ENCODE measurements around the gene NXT1. TPM values are rescaled to one million over a fixed set of nuclear protein-coding genes. Genes with fewer than 3 reads are reported as not detected.

NXT1 gene
- total and polyA plus RNA-seq, 2 donors (not counting 1 experiment from before 2014, with no cell fraction given), result 14.1 to 17.2 TPM

DNA sequence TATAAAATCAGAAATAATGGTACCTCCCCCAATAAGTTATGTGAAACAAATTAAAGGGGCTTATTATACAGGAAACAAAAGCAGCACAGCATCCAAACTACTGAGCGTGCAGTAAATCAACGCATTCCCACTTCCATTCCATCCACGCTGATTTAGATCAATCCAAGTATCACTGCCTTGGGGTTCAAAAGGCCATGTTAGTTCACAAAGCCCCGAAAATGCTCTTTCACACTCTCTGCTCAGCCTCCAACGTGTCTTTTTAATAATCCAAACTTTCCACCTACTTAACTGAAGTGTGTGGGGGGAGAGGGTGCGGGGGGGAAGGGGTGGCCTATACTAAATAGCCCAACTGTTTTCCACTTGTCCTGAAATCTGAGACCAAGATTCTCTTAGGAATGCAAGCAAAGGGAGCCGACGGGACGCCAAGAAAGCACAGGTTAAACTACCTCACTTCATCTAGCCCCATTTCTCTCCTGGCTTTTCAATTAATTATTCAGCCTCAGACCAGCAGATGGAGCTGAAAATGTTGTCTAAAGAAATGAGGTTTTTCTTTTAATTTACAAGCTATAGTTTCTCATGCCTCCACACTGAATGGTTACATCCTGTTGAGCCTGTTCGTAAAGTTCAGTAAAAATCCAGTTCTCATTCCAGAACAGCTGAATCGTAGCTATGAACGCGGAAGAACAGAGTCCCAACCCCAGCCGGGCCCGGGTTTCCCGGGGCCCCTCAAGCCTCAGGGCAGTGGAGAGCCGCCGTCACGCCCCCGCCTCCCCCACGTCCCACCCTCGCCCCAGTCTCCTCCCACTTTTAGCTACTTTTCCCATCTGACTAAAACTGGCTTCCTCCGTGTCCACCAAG lies 1.0 kb upstream of the NXT1 start:
- Histone ChIP-seq H3K4me3 (replicated peaks in 1 of 4; ENCODE audit: control extremely low read depth in 1 of 4, insufficient read depth in 1 of 4, low read depth in 3 of 4, low read length in 4 of 4) (peak overlapping the region; percentile 54 to 96 (median 86)), H3K4me2 (ENCODE audit: extremely low read depth, insufficient read depth, low read length) (peak overlapping the region; percentile 79), H3K79me2 (ENCODE audit: control insufficient read depth, insufficient read depth, low read length) (peaks cover 33% of the 10 kb centered on the region), H3K9ac (ENCODE audit: insufficient read depth, low read length) (peak overlapping the region; percentile 96), H3K9me3 (ENCODE audit: control insufficient read depth, insufficient read depth, low read depth, low read length) (no peaks in the 10 kb centered on the region), H3K4me1 (ENCODE audit: control insufficient read depth, extremely low read depth, insufficient read depth, low read length) (peaks cover 11% of the 10 kb centered on the region), H3K36me3 (ENCODE audit: control insufficient read depth, insufficient read depth, low read length) (no peaks in the 10 kb centered on the region), H2AFZ (ENCODE audit: low read length) (peak overlapping the region; percentile 66), H3K27ac (ENCODE audit: insufficient read depth, low read length) (peak overlapping the region; percentile 95), H3K27me3 (ENCODE audit: control insufficient read depth, insufficient read depth, low read length) (no peaks in the 10 kb centered on the region), H4K20me1 (ENCODE audit: control insufficient read depth, extremely low read depth, insufficient read depth, low read length) (no peaks in the 10 kb centered on the region)
- no peak for TF ChIP-seq EZH2 (IDR thresholded peaks at IDR 0.05; ENCODE audit: low read length, missing control alignments)
- TF ChIP-seq, protein P1, sequence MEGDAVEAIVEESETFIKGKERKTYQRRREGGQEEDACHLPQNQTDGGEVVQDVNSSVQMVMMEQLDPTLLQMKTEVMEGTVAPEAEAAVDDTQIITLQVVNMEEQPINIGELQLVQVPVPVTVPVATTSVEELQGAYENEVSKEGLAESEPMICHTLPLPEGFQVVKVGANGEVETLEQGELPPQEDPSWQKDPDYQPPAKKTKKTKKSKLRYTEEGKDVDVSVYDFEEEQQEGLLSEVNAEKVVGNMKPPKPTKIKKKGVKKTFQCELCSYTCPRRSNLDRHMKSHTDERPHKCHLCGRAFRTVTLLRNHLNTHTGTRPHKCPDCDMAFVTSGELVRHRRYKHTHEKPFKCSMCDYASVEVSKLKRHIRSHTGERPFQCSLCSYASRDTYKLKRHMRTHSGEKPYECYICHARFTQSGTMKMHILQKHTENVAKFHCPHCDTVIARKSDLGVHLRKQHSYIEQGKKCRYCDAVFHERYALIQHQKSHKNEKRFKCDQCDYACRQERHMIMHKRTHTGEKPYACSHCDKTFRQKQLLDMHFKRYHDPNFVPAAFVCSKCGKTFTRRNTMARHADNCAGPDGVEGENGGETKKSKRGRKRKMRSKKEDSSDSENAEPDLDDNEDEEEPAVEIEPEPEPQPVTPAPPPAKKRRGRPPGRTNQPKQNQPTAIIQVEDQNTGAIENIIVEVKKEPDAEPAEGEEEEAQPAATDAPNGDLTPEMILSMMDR (conservative IDR thresholded peaks at IDR 0.05 in 1 of 2, IDR thresholded peaks at IDR 0.05 in 1 of 2; ENCODE audit: low read depth in 1 of 2, low read length in 2 of 2), result peak; percentile 33 to 47
- DNase-seq (ENCODE audit: low read depth in 2 of 2), result no peak

DNA sequence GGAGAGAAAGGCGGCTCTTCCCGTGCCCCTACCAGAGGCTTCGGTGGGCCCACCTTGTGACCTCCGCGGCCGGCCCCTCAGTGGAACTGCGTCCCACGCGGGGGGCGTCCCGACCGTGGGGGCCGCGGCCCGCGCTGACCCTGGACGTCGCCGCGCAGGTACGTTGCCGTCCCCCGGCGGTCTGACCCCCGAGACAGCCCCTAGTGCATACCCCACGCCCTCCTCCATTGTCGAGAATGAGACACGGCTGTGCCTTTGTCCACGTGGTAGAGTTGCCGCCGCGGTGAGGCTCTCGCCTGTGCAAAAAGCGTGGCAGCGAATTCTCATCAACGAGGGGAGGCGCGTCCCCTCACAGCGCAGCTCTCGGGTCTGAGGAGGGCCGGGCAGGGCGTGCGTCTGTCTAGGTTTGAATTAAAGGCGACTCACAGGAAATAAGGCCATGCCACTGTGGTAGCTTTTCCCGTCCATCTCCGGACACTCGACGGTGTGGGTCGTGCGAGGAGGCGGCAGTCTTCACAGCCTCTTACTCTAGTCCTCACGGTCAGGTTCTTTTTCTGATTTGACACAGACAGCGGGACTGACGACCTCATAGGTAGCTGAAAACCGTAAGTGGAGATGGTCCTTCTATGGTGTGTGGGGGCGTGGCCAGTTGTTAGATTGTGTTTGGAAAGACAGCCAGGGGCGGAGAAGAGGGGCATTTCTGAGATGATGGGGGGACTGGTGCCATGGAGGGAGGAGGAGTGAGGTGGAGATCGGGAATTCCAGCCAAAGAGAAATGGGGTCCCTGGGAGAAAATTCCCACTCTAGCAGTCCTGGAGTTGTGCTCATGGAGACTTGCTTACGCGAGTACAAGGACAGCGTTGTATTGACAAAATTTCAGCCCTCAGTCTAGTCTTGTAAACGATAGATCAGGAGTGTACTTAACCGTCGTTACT lies 580 bp downstream of the NXT1 start:
- Histone ChIP-seq H4K20me1 (ENCODE audit: control insufficient read depth, extremely low read depth, insufficient read depth, low read length) (no peaks in the 10 kb centered on the region), H3K9ac (ENCODE audit: insufficient read depth, low read length) (peak overlapping the region; percentile 96), H3K9me3 (ENCODE audit: control insufficient read depth, insufficient read depth, low read depth, low read length) (no peaks in the 10 kb centered on the region), H3K4me1 (ENCODE audit: control insufficient read depth, extremely low read depth, insufficient read depth, low read length) (peaks cover 11% of the 10 kb centered on the region), H3K27ac (ENCODE audit: insufficient read depth, low read length) (peak overlapping the region; percentile 95), H3K4me3 (replicated peaks in 1 of 4; ENCODE audit: control extremely low read depth in 1 of 4, insufficient read depth in 1 of 4, low read depth in 3 of 4, low read length in 4 of 4) (peak overlapping the region; percentile 88 to 97 (median 96)), H3K36me3 (ENCODE audit: control insufficient read depth, insufficient read depth, low read length) (no peaks in the 10 kb centered on the region), H3K4me2 (ENCODE audit: extremely low read depth, insufficient read depth, low read length) (peak overlapping the region; percentile 99), H2AFZ (ENCODE audit: low read length) (peak overlapping the region; percentile 69), H3K27me3 (ENCODE audit: control insufficient read depth, insufficient read depth, low read length) (no peaks in the 10 kb centered on the region), H3K79me2 (ENCODE audit: control insufficient read depth, insufficient read depth, low read length) (peaks cover 33% of the 10 kb centered on the region)
- TF ChIP-seq EZH2 (IDR thresholded peaks at IDR 0.05; ENCODE audit: low read length, missing control alignments), result no peak
- TF ChIP-seq, protein P1 (conservative IDR thresholded peaks at IDR 0.05 in 1 of 2, IDR thresholded peaks at IDR 0.05 in 1 of 2; ENCODE audit: low read depth in 1 of 2, low read length in 2 of 2), result no peak
- peak; percentile 20 to 65 for DNase-seq (ENCODE audit: low read depth in 2 of 2)

DNA sequence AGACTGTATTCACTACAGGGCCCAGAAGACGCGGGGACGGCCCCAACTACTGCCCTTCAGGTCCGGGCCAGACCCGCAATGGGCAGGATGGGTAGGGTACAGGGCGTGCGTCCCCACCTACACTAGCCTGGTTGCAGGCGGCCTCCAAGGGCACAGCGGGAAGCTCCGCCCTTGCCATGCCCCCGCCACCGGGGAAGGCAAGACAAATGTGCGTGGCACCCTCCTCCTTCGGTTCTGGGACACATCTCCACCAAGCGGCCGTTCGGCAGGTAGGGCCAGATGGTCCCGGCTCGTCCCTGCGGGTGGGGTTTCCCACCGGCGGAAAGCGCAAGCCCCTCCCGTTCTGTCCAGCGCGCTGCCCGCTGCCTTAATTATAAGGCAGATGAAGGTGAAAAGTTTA lies 5.6 kb downstream of the NXT1 start:
- peaks cover 16% of the 10 kb centered on the region for H3K4me1 ChIP-seq (ENCODE audit: control insufficient read depth, extremely low read depth, insufficient read depth, low read length)
- no peak overlapping the region for H2AFZ ChIP-seq (ENCODE audit: low read length)
- no peak overlapping the region for H3K4me3 ChIP-seq (replicated peaks in 1 of 4; ENCODE audit: control extremely low read depth in 1 of 4, insufficient read depth in 1 of 4, low read depth in 3 of 4, low read length in 4 of 4)
- H3K79me2 ChIP-seq (ENCODE audit: control insufficient read depth, insufficient read depth, low read length), result peaks cover 28% of the 10 kb centered on the region
- H3K36me3 ChIP-seq (ENCODE audit: control insufficient read depth, insufficient read depth, low read length), result no peaks in the 10 kb centered on the region
- H4K20me1 ChIP-seq (ENCODE audit: control insufficient read depth, extremely low read depth, insufficient read depth, low read length), result no peaks in the 10 kb centered on the region
- H3K4me2 ChIP-seq (ENCODE audit: extremely low read depth, insufficient read depth, low read length), result no peak overlapping the region
- DNase-seq (ENCODE audit: low read depth in 2 of 2), result no peak
- TF ChIP-seq EZH2 (IDR thresholded peaks at IDR 0.05; ENCODE audit: low read length, missing control alignments), result no peak
- TF ChIP-seq, protein P1 (conservative IDR thresholded peaks at IDR 0.05 in 1 of 2, IDR thresholded peaks at IDR 0.05 in 1 of 2; ENCODE audit: low read depth in 1 of 2, low read length in 2 of 2), result no peak
- no peak overlapping the region for H3K9ac ChIP-seq (ENCODE audit: insufficient read depth, low read length)
- H3K27me3 ChIP-seq (ENCODE audit: control insufficient read depth, insufficient read depth, low read length), result no peaks in the 10 kb centered on the region
- no peaks in the 10 kb centered on the region for H3K9me3 ChIP-seq (ENCODE audit: control insufficient read depth, insufficient read depth, low read depth, low read length)
- no peak overlapping the region for H3K27ac ChIP-seq (ENCODE audit: insufficient read depth, low read length)
